ENCODE results near the gene COMP.

Gene COMP

DNA sequence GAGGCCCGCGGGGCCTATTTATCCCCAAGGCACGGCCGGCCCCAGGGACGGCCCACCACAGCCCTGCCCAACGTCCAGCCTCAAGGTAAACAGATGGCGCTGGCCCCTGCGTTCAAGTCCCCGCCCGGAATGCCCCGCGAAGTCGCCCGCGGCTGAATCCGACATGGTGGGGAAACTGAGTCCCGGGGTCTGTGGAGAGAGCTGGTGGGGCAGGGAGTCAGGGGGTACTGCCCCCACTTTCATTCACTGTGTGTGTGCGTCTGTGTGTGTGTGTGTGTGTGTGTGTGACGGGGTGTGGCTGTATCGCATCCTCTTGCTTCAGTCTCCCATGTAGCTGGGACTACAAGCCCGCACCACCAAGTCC is 192 bp upstream of the COMP start:
- no peaks in the 10 kb centered on the region for H3K9me3 ChIP-seq (ENCODE audit: low read depth, low read length)
- no peak for TF ChIP-seq FOXP2 (optimal IDR thresholded peaks at IDR 0.05; ENCODE audit: control extremely low read depth, extremely low read length, insufficient read depth)
- no peak for TF ChIP-seq POLR2AphosphoS5 (IDR thresholded peaks at IDR 0.05; ENCODE audit: borderline replicate concordance, low read depth, low read length)
- TF ChIP-seq EZH2 (IDR thresholded peaks at IDR 0.05), result no peak
- H3K27ac ChIP-seq, result no peak overlapping the region
- H3K36me3 ChIP-seq (ENCODE audit: insufficient read depth, low read length), result no peaks in the 10 kb centered on the region
- H3K4me3 ChIP-seq, result no peak overlapping the region
- H3K9ac ChIP-seq (ENCODE audit: insufficient read length), result no peak overlapping the region
- DNase-seq (ENCODE audit: low read depth, low spot score), result no peak

DNA sequence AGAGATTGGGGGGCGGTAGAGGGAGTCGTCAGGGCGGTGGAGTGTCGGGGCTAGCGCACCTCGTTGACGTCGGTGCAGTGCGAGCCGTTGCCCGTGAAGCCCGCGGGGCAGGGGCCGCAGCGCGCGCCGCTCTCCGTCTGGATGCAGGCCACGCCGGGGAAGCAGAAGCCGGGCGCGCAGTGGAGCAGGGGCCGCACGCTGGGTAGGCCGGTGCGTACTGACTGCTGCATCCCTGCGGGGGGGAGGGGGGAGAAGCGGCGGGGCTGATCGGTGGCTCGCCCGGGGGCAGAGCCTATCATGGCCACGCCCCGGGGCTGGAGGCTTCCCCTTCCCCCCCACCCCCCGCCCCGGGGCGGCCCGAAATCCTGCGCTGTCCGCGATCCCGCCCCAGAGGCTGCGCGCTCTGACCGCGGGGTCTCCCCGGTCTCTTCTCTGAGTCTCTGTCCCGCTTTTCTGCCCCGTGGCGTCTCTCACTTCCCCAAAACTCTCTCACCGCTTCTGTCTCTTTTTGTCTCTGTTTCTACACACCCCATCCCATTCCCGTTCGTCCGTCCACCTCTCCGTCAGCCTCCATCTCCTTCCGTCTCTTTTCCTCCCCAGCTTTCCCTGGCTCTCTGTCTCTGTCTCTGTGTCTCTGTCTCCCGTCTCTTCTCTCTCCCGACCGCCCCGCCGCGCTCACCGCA is 1.1 kb downstream of the COMP start:
- no peak for TF ChIP-seq FOXP2 (optimal IDR thresholded peaks at IDR 0.05; ENCODE audit: control extremely low read depth, extremely low read length, insufficient read depth)
- no peak for TF ChIP-seq EZH2 (IDR thresholded peaks at IDR 0.05)
- no peak for TF ChIP-seq POLR2AphosphoS5 (IDR thresholded peaks at IDR 0.05; ENCODE audit: borderline replicate concordance, low read depth, low read length)
- no peaks in the 10 kb centered on the region for H3K9me3 ChIP-seq (ENCODE audit: low read depth, low read length)
- peak overlapping the region; percentile 63 for H3K4me3 ChIP-seq
- no peaks in the 10 kb centered on the region for H3K36me3 ChIP-seq (ENCODE audit: insufficient read depth, low read length)
- no peak overlapping the region for H3K9ac ChIP-seq (ENCODE audit: insufficient read length)
- DNase-seq (ENCODE audit: low read depth, low spot score), result no peak
- H3K27ac ChIP-seq, result no peak overlapping the region

DNA sequence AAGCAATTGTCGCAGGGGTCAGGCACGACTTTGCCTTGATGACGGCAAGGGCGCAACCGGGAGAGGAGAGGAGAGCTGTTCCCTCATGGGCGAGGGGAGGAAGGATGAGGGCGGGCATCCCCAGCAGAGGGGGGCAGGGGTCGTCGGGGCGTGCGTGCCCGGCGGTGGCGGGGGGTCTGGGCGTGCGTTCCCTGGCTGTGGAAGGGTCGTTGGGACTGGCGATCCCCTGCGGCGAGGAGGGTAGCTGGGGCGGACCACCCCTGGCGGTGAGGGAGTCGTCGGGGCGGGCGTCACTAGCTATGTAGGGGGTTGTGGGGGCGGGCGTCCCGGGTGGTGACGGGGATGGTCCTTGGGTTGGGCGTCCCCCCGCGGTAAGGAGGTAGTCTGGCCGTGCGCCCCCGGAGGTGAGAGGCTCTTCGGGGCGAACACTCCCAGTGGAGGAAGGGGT is 1.7 kb downstream of the COMP start:
- H3K9me3 ChIP-seq (ENCODE audit: low read depth, low read length), result no peaks in the 10 kb centered on the region
- no peaks in the 10 kb centered on the region for H3K36me3 ChIP-seq (ENCODE audit: insufficient read depth, low read length)
- no peak overlapping the region for H3K9ac ChIP-seq (ENCODE audit: insufficient read length)
- H3K4me3 ChIP-seq, result peak overlapping the region; percentile 63
- DNase-seq (ENCODE audit: low read depth, low spot score), result no peak
- no peak overlapping the region for H3K27ac ChIP-seq
- no peak for TF ChIP-seq EZH2 (IDR thresholded peaks at IDR 0.05)
- no peak for TF ChIP-seq POLR2AphosphoS5 (IDR thresholded peaks at IDR 0.05; ENCODE audit: borderline replicate concordance, low read depth, low read length)

DNA sequence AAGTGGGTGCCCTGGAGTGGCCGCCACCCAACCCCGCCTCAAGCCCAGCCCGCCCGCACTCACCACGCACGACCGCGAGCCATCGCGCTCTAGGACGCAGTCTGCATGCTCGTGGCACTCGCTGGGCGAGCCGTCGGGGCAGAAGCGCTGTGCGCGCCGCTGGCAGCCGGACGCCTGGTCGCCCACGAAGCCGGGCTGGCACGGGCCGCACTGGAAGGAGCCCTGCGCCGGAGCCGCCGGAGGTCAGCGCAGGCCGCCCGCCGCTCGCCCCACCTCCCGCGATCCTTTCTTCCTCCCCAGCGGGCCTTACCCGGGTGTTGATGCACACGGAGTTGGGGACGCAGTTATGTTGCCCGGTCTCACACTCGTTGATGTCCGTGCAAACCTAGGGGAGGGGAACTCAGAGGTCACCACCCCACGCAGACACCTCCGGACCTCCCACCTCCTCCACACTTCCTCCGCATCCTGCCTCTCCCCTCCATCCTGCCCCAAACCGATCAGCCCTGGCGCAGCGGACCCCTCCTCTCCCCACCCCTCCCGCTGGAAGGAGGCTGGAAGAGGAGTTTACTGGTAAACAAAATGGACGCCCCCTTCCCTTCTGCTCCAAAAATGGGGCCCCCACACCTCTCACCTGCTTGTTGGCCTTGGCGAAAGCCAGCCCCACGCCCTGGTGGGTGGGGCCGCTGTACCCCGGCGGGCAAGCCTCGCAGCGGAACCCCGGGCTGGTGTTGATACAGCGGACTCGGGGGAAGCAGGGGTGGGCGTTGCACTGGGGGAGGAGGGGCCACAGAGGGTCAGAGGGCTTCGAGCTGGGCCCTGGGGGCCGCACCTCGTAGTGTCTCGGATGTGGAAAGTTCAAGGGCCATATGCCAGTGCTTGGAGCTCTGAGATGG is 2.3 kb downstream of the COMP start:
- Histone ChIP-seq H3K9ac (ENCODE audit: insufficient read length) (no peak overlapping the region), H3K27ac (no peak overlapping the region), H3K4me3 (no peak overlapping the region), H3K9me3 (ENCODE audit: low read depth, low read length) (no peaks in the 10 kb centered on the region), H3K36me3 (ENCODE audit: insufficient read depth, low read length) (no peaks in the 10 kb centered on the region)
- DNase-seq (ENCODE audit: low read depth, low spot score), result no peak
- TF ChIP-seq EZH2 (IDR thresholded peaks at IDR 0.05), result no peak
- TF ChIP-seq POLR2AphosphoS5 (IDR thresholded peaks at IDR 0.05; ENCODE audit: borderline replicate concordance, low read depth, low read length), result no peak
- TF ChIP-seq FOXP2 (optimal IDR thresholded peaks at IDR 0.05; ENCODE audit: control extremely low read depth, extremely low read length, insufficient read depth), result no peak

DNA sequence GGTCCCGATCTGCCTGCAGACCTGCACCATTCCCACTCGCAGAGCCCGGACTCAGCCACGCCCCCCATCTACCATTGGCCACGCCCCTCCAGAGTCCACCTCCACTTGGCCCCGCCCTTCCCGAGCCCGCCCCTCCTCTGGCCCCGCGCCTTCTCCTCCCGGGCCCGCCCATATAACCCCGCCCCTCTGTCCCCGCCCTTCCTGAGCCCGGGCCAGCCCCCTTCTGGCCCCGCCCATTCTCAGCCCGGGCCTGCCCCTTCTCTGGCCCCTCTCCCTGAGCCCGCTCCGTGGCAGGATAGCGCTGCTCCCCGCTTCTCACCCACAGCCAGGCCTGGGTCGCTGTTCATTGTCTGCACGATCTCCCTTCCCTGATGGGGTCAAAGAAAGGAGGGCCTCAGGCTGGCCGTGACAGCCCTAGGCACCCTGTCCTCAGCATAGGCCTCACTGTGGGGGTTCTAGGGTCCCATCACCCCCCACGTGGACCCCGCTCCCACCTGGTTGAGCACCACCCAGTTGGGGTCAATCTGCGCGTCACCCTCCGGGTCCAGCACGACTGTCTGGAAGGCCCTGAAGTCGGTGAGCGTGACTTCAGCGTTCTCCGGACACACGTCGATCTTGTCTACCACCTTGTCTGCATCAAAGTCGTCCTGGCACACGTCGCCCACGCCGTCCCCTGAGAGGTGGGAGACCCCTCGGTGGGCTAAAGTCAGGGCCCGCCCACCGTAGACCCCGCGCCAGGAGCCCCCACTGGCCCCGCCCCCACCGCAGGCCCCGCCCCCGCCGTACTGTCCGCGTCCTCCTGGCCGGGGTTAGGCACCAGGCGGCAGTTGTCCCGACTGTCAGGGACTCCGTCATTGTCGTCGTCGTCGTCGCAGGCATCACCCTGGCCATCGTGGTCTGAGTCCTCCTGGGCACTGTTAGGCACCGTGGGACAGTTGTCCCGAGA is 5.7 kb downstream of the COMP start:
- Histone ChIP-seq H3K4me3 (peak overlapping the region; percentile 76), H3K27ac (no peak overlapping the region), H3K9me3 (ENCODE audit: low read depth, low read length) (no peaks in the 10 kb centered on the region), H3K9ac (ENCODE audit: insufficient read length) (peak overlapping the region; percentile 51), H3K36me3 (ENCODE audit: insufficient read depth, low read length) (no peaks in the 10 kb centered on the region)
- no peak for TF ChIP-seq EZH2 (IDR thresholded peaks at IDR 0.05)
- TF ChIP-seq POLR2AphosphoS5 (IDR thresholded peaks at IDR 0.05; ENCODE audit: borderline replicate concordance, low read depth, low read length), result no peak
- no peak for TF ChIP-seq FOXP2 (optimal IDR thresholded peaks at IDR 0.05; ENCODE audit: control extremely low read depth, extremely low read length, insufficient read depth)
- DNase-seq (ENCODE audit: low read depth, low spot score), result peak; percentile 45

DNA sequence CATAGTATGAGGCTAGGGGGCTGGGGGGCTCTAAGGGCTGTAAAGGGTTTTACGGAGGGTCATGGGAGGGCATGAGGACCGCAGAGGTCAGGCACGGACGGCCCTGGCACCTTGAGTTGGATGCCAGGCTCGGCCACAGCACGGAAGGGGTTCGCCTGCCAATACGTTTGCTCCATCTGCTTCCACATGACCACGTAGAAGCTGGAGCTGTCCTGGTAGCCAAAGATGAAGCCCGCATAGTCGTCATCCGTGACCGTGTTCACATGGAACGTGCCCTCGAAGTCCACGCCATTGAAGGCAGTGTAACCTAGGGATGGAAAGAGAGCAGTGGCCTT is 6.4 kb downstream of the COMP start:
- no peak for DNase-seq (ENCODE audit: low read depth, low spot score)
- Histone ChIP-seq H3K27ac (no peak overlapping the region), H3K9me3 (ENCODE audit: low read depth, low read length) (no peaks in the 10 kb centered on the region), H3K4me3 (peak overlapping the region; percentile 25; the same call in 1 of the 2 replicates), H3K36me3 (ENCODE audit: insufficient read depth, low read length) (no peaks in the 10 kb centered on the region), H3K9ac (ENCODE audit: insufficient read length) (no peak overlapping the region)
- TF ChIP-seq FOXP2 (optimal IDR thresholded peaks at IDR 0.05; ENCODE audit: control extremely low read depth, extremely low read length, insufficient read depth) (no peak), EZH2 (IDR thresholded peaks at IDR 0.05) (no peak)

DNA sequence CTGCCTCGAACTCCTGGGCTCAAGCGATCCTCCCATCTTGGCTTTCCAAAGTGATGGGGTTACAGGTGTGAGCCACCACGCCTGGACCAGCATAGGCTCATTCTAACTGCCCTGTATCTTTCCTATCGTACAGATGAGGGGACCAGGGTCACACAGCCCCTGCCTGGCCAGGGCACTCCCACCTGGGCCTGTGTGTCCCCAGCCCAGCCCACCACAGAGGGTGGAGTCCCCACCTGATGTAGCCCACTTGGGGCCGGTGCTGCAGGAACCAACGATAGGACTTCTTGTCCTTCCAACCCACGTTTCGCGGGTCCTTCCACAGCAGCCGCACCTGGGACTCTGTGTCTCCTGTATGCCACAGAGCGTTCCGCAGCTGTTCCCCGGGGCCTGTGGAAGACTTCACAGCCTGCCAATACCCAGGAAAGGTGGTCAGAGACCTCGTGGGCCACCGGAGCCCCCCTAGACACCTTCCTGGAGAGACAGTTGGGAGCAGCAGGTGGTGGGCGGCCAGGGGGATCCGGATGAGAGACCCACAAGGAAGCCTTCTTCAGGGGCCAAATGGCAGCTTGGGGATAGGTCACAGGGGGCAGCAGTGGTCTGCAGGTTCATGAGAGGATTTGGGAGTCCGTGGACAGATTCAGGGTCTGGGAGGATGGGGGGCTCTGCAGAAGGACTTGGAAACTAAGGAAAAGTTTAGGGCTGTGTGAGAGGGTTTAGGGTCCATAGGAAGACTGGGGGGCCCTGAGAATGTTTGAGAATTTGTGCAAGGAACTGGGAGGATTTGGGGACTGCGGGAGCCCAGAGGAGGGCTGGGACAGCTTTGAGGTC is 6.9 kb downstream of the COMP start:
- Histone ChIP-seq H3K9ac (ENCODE audit: insufficient read length) (no peak overlapping the region), H3K4me3 (no peak overlapping the region), H3K9me3 (ENCODE audit: low read depth, low read length) (no peaks in the 10 kb centered on the region), H3K27ac (no peak overlapping the region), H3K36me3 (ENCODE audit: insufficient read depth, low read length) (no peaks in the 10 kb centered on the region)
- no peak for TF ChIP-seq POLR2AphosphoS5 (IDR thresholded peaks at IDR 0.05; ENCODE audit: borderline replicate concordance, low read depth, low read length)
- no peak for TF ChIP-seq EZH2 (IDR thresholded peaks at IDR 0.05)
- no peak for TF ChIP-seq FOXP2 (optimal IDR thresholded peaks at IDR 0.05; ENCODE audit: control extremely low read depth, extremely low read length, insufficient read depth)
- DNase-seq (ENCODE audit: low read depth, low spot score), result no peak

Data from SK-N-MC (cell line).